Naive thymus-derived CD4-positive, alpha-beta T cell (primary cell): ENCODE measurements around the gene FAM149B1. TPM values are rescaled to one million over a fixed set of nuclear protein-coding genes. Genes with fewer than 3 reads are reported as not detected.
A peak's percentile ranks its signal among the peaks of the same experiment; 100 is the strongest.

Source experiments
- ATAC-seq: fragments of 150-1000 bp; cut with Tn5 transposase; 2 replicates; pipeline ENCODE4 v1.10.0; 2021; ENCODE audit warnings: mild to moderate bottlenecking, moderate library complexity
- CTCF ChIA-PET: fragments of 350-600 bp; sonication (Branson Sonifier 250); formaldehyde crosslinking; loops from one replicate; lab custom pipeline; 2021; ENCODE audit warnings: antibody characterized with exemption; lab: Charles Lee
- POLR2A ChIA-PET: fragments of 350-600 bp; sonication (Branson Sonifier 250); formaldehyde crosslinking; loops from one replicate; lab custom pipeline; 2021; ENCODE audit warnings: antibody characterized with exemption, inconsistent platforms; lab: Charles Lee
- DNase-seq, 9 donors: peaks; one replicate each; pipeline versions ENCODE4 v3.0.0 to v3.0.0-alpha.2; 2020 to 2022; ENCODE audit warnings: mixed read lengths in 1 of 9
- H3K27ac ChIP-seq: one replicate; pipeline ENCODE4 v1.7.0; 2013; ENCODE audit warnings: mild to moderate bottlenecking, low read depth, low read length, moderate library complexity
- H3K27me3 ChIP-seq, 2 donors: one replicate each; pipeline ENCODE4 v1.7.0; 2013; ENCODE audit warnings: low read length in 2 of 2, mild to moderate bottlenecking in 2 of 2, moderate library complexity in 2 of 2; ENCODE audit not compliant: control insufficient read depth in 2 of 2, insufficient read depth in 2 of 2
- H3K36me3 ChIP-seq, 3 experiments: 1 replicate in 2 of 3; 2 replicates in 1 of 3; pipeline ENCODE4 v1.7.0; 2013; ENCODE audit warnings: low read length in 3 of 3, mild to moderate bottlenecking in 3 of 3, moderate library complexity in 1 of 3; ENCODE audit not compliant: insufficient read depth in 3 of 3, control insufficient read depth in 2 of 3
- H3K4me1 ChIP-seq, 2 donors: one replicate each; pipeline ENCODE4 v1.7.0; 2013; ENCODE audit warnings: low read length in 2 of 2, mild to moderate bottlenecking in 2 of 2, moderate library complexity in 1 of 2; ENCODE audit not compliant: control insufficient read depth in 2 of 2, insufficient read depth in 2 of 2
- H3K4me3 ChIP-seq: 2 replicates; pipeline ENCODE4 v1.7.0; 2013; ENCODE audit warnings: mild to moderate bottlenecking, low read length
- H3K9me3 ChIP-seq, 3 experiments: 1 replicate in 2 of 3; 2 replicates in 1 of 3; pipeline ENCODE4 v1.7.0; 2013; ENCODE audit warnings: low read length in 3 of 3; ENCODE audit not compliant: control insufficient read depth in 2 of 3
- H3K27ac Mint-ChIP-seq, 9 donors: one replicate each; pipeline ENCODE4 v1.8.0; 2020 to 2022; ENCODE audit warnings: mixed read lengths in 9 of 9, mild to moderate bottlenecking in 8 of 9, moderate library complexity in 5 of 9, inconsistent platforms in 2 of 9
- H3K27me3 Mint-ChIP-seq, 5 donors: one replicate each; pipeline ENCODE4 v1.8.0; 2021 to 2022; ENCODE audit warnings: mixed read lengths in 5 of 5, mild to moderate bottlenecking in 1 of 5
- H3K36me3 Mint-ChIP-seq, 5 donors: one replicate each; pipeline ENCODE4 v1.8.0; 2020 to 2022; ENCODE audit warnings: mixed read lengths in 5 of 5, mild to moderate bottlenecking in 3 of 5, inconsistent platforms in 1 of 5
- H3K4me1 Mint-ChIP-seq, 7 donors: one replicate each; pipeline ENCODE4 v1.8.0; 2020 to 2022; ENCODE audit warnings: mixed read lengths in 7 of 7, mild to moderate bottlenecking in 3 of 7, inconsistent platforms in 1 of 7
- H3K4me3 Mint-ChIP-seq, 10 donors: one replicate each; pipeline ENCODE4 v1.8.0; 2020 to 2022; ENCODE audit warnings: mild to moderate bottlenecking in 10 of 10, mixed read lengths in 10 of 10, moderate library complexity in 6 of 10, inconsistent platforms in 2 of 10
- H3K9me3 Mint-ChIP-seq, 11 donors: one replicate each; pipeline ENCODE4 v1.8.0; 2020 to 2022; ENCODE audit warnings: mixed read lengths in 11 of 11, mild to moderate bottlenecking in 4 of 11, inconsistent platforms in 1 of 11, moderate library complexity in 1 of 11
- intact Hi-C, 2 donors: fragments of 100-400 bp; cut with micrococcal nuclease; formaldehyde crosslinking; loops; one replicate each; pipeline ENCODE4 v1.15.1; 2023
- polyA plus RNA-seq, 2 donors: library from polyadenylated mRNA; unstranded; fragments of 300-500 nt; fragmentation: Illumina TruSeq; gene quantifications; one replicate each; pipeline ENCODE4 v1.2.3, GENCODE V29; 2021
- total RNA-seq, 6 experiments: library from RNA in 5 of 6; stranded (reverse) in 5 of 6; gene quantifications; 1 replicate in 5 of 6; 2 replicates in 1 of 6; pipeline ENCODE4 v1.2.3 and lab custom pipeline; 2021 to 2026

FAM149B1 gene
- total and polyA plus RNA-seq, 7 experiments from 2014 or later: 4.6 to 21.0 (median 15.8) TPM

GRCh38 chr10:73262105-73262730 lies 94.3 kb downstream of the FAM149B1 start:
- Mint-ChIP-seq H3K27ac (no peak overlapping the region), H3K27me3 (peaks cover 0 to 7% (median 0%) of the 10 kb centered on the region in 5 donors), H3K4me3 (no peak overlapping the region), H3K9me3 (peaks cover 0 to 9% (median 4%) of the 10 kb centered on the region in 11 donors), H3K4me1 (peaks cover 0 to 8% (median 0%) of the 10 kb centered on the region in 7 donors), H3K36me3 (peaks cover 0 to 5% (median 0%) of the 10 kb centered on the region in 5 donors)
- Histone ChIP-seq H3K4me1 (no peaks in the 10 kb centered on the region), H3K4me3 (no peak overlapping the region), H3K9me3 (no peaks in the 10 kb centered on the region), H3K27me3 (no peaks in the 10 kb centered on the region), H3K36me3 (no peaks in the 10 kb centered on the region), H3K27ac (no peak overlapping the region)
- ChIA-PET POLR2A (no interaction called here), CTCF (no interaction called here)
- DNase-seq: no peak
- no peak for ATAC-seq
- intact Hi-C loops: no loop called here

GRCh38 chr10:73262880-73263555 lies 95.1 kb downstream of the FAM149B1 start:
- H3K27ac Mint-ChIP-seq: no peak overlapping the region
- H3K9me3 Mint-ChIP-seq: peaks cover 0 to 9% (median 4%) of the 10 kb centered on the region in 11 donors
- peaks cover 0 to 5% (median 0%) of the 10 kb centered on the region in 5 donors for H3K36me3 Mint-ChIP-seq
- DNase-seq: no peak
- no peaks in the 10 kb centered on the region for H3K9me3 ChIP-seq
- no peak overlapping the region for H3K4me3 Mint-ChIP-seq
- no peak for ATAC-seq
- no peaks in the 10 kb centered on the region for H3K36me3 ChIP-seq
- H3K27me3 Mint-ChIP-seq: peaks cover 0 to 11% (median 0%) of the 10 kb centered on the region in 5 donors
- no peak overlapping the region for H3K4me3 ChIP-seq
- H3K4me1 Mint-ChIP-seq: peaks cover 0 to 8% (median 0%) of the 10 kb centered on the region in 7 donors
- intact Hi-C loops: no loop called here
- H3K27ac ChIP-seq: no peak overlapping the region
- ChIA-PET CTCF (interaction anchor here (0.7 to 1.1 kb wide), 2 partner anchors 9 to 94 kb away, joined by 3 to 4 read pairs; no protein-coding TSS in a partner anchor), POLR2A (no interaction called here)
- no peaks in the 10 kb centered on the region for H3K4me1 ChIP-seq
- H3K27me3 ChIP-seq: no peaks in the 10 kb centered on the region

GRCh38 chr10:73263693-73264347 lies 95.9 kb downstream of the FAM149B1 start:
- Mint-ChIP-seq H3K4me1 (peaks cover 0 to 8% (median 0%) of the 10 kb centered on the region in 7 donors), H3K27ac (no peak overlapping the region), H3K27me3 (peaks cover 0 to 13% (median 0%) of the 10 kb centered on the region in 5 donors), H3K4me3 (no peak overlapping the region), H3K36me3 (peaks cover 0 to 5% (median 0%) of the 10 kb centered on the region in 5 donors), H3K9me3 (peaks cover 0 to 5% (median 3%) of the 10 kb centered on the region in 11 donors)
- ATAC-seq (no peak), DNase-seq (no peak)
- Histone ChIP-seq H3K4me3 (no peak overlapping the region), H3K9me3 (no peaks in the 10 kb centered on the region), H3K27ac (no peak overlapping the region), H3K27me3 (no peaks in the 10 kb centered on the region), H3K36me3 (no peaks in the 10 kb centered on the region), H3K4me1 (no peaks in the 10 kb centered on the region)
- ChIA-PET POLR2A (no interaction called here), CTCF (interaction anchor here (0.7 to 1.1 kb wide), 3 partner anchors 10 to 380 kb away, joined by 3 to 4 read pairs (median 3); no protein-coding TSS in a partner anchor)
- intact Hi-C loops: loop anchor here (1.0 kb wide), 1 partner anchor 380 kb away; no protein-coding TSS in a partner anchor

GRCh38 chr10:73264423-73264822 lies 96.5 kb downstream of the FAM149B1 start:
- POLR2A ChIA-PET: no interaction called here
- H3K9me3 Mint-ChIP-seq: no peaks in the 10 kb centered on the region
- Histone ChIP-seq H3K27me3 (no peaks in the 10 kb centered on the region), H3K4me1 (no peaks in the 10 kb centered on the region), H3K27ac (no peak overlapping the region), H3K36me3 (no peaks in the 10 kb centered on the region), H3K9me3 (no peaks in the 10 kb centered on the region), H3K4me3 (no peak overlapping the region)
- H3K4me1 Mint-ChIP-seq: peaks cover 0 to 8% (median 0%) of the 10 kb centered on the region in 7 donors
- H3K36me3 Mint-ChIP-seq: no peaks in the 10 kb centered on the region
- DNase-seq (no peak), ATAC-seq (no peak)
- CTCF ChIA-PET: interaction anchor here (1.1 kb wide), 2 partner anchors 11 to 379 kb away, joined by 3 to 4 read pairs; no protein-coding TSS in a partner anchor
- intact Hi-C loops: loop anchor here (1.0 kb wide), 1 partner anchor 380 kb away; no protein-coding TSS in a partner anchor
- H3K27me3 Mint-ChIP-seq: peaks cover 0 to 15% (median 0%) of the 10 kb centered on the region in 5 donors
- H3K4me3 Mint-ChIP-seq: no peak overlapping the region
- H3K27ac Mint-ChIP-seq: no peak overlapping the region

GRCh38 chr10:73281097-73281496 lies 113.2 kb downstream of the FAM149B1 start:
- peaks cover 0 to 10% (median 0%) of the 10 kb centered on the region in 5 donors for H3K27me3 Mint-ChIP-seq
- no peaks in the 10 kb centered on the region for H3K9me3 Mint-ChIP-seq
- ChIA-PET CTCF (no interaction called here), POLR2A (no interaction called here)
- no peak for DNase-seq
- peaks cover 0 to 2% (median 0%) of the 10 kb centered on the region in 7 donors for H3K4me1 Mint-ChIP-seq
- no peak overlapping the region for H3K4me3 Mint-ChIP-seq
- intact Hi-C loops: no loop called here
- H3K27me3 ChIP-seq: no peaks in the 10 kb centered on the region
- ATAC-seq: no peak
- no peaks in the 10 kb centered on the region for H3K36me3 ChIP-seq
- H3K27ac Mint-ChIP-seq: no peak overlapping the region
- no peak overlapping the region for H3K4me3 ChIP-seq
- no peak overlapping the region for H3K27ac ChIP-seq
- peaks cover 0 to 3% (median 0%) of the 10 kb centered on the region in 5 donors for H3K36me3 Mint-ChIP-seq
- H3K4me1 ChIP-seq: no peaks in the 10 kb centered on the region
- H3K9me3 ChIP-seq: no peaks in the 10 kb centered on the region

- H3K27me3 Mint-ChIP-seq: peaks cover 0 to 6% (median 0%) of the 10 kb centered on the region in 5 donors
- no peaks in the 10 kb centered on the region for H3K36me3 ChIP-seq
- no peaks in the 10 kb centered on the region for H3K4me1 ChIP-seq
- peaks cover 4 to 21% (median 12%) of the 10 kb centered on the region in 5 donors for H3K36me3 Mint-ChIP-seq
- peaks cover 0 to 2% (median 0%) of the 10 kb centered on the region in 7 donors for H3K4me1 Mint-ChIP-seq
- H3K27ac ChIP-seq: no peak overlapping the region
- DNase-seq (no peak), ATAC-seq (peak; percentile 32)
- ChIA-PET POLR2A (interaction anchor here (0.7 kb wide), 1 partner anchor 218 kb away, joined by 3 read pairs; no protein-coding TSS in a partner anchor), CTCF (no interaction called here)
- no peak overlapping the region for H3K4me3 ChIP-seq
- H3K9me3 Mint-ChIP-seq: peaks cover 0 to 12% (median 4%) of the 10 kb centered on the region in 11 donors
- no peak overlapping the region for H3K27ac Mint-ChIP-seq
- no peaks in the 10 kb centered on the region for H3K9me3 ChIP-seq
- no peak overlapping the region for H3K4me3 Mint-ChIP-seq
- no peaks in the 10 kb centered on the region for H3K27me3 ChIP-seq
- intact Hi-C loops: no loop called here
Measured at GRCh38 chr10:73287441-73287840, 119.5 kb downstream of the FAM149B1 start.
